Sigmoid colon (tissue), 7 donors: Measurements from ENCODE around the gene RPS6KA2. TPM values are rescaled to one million over a fixed set of nuclear protein-coding genes. Genes with fewer than 3 reads are reported as not detected.

Experiments
- DNase-seq: peaks from one replicate; pipeline ENCODE4 v3.0.0-alpha.2; 2019
- H3K27ac ChIP-seq, 4 donors: fragments of 200-600 bp; sonication (generic); one replicate each; pipeline ENCODE4 v1.5.1; 2016 to 2019; ENCODE audit warnings: mild to moderate bottlenecking in 1 of 4
- H3K27me3 ChIP-seq, 3 donors: fragments of 200-600 bp; sonication (generic); one replicate each; pipeline ENCODE4 v1.5.1; 2019; ENCODE audit warnings: mild to moderate bottlenecking in 1 of 3
- H3K36me3 ChIP-seq, 4 donors: fragments of 200-600 bp; sonication (generic); one replicate each; pipeline ENCODE4 v1.5.1; 2016 to 2019
- H3K4me1 ChIP-seq, 4 donors: fragments of 200-600 bp; sonication (generic); one replicate each; pipeline ENCODE4 v1.5.1; 2017 to 2019
- H3K4me3 ChIP-seq, 4 donors: fragments of 200-600 bp; sonication (generic); one replicate each; pipeline ENCODE4 v1.5.1; 2017 to 2019; ENCODE audit warnings: mild to moderate bottlenecking in 2 of 4, moderate library complexity in 1 of 4
- H3K9me3 ChIP-seq, 4 donors: fragments of 200-600 bp in 3 of 4; sonication (generic) in 3 of 4; one replicate each; pipeline versions ENCODE4 v1.5.1 to v1.6.1; 2013 to 2019
- CTCF ChIP-seq, 4 experiments: fragments of 450-650 bp in 3 of 4; fragments of 200-600 bp in 1 of 4; IDR thresholded peaks; one replicate each; pipeline ENCODE4 v1.5.1; 2016 to 2019; ENCODE audit warnings: antibody characterized with exemption in 4 of 4, mild to moderate bottlenecking in 3 of 4, moderate library complexity in 2 of 4
- EP300 ChIP-seq, 4 donors: sonication (generic); formaldehyde crosslinking; IDR thresholded peaks; one replicate each; pipeline ENCODE4 v1.6.1; 2017; ENCODE audit warnings: antibody characterized with exemption in 4 of 4
- POLR2A ChIP-seq, 2 donors: fragments of 450-650 bp; IDR thresholded peaks; one replicate each; pipeline ENCODE4 v1.6.1; 2016; ENCODE audit warnings: antibody characterized with exemption in 2 of 2, mild to moderate bottlenecking in 2 of 2, moderate library complexity in 2 of 2
- POLR2AphosphoS5 ChIP-seq, 4 donors: sonication (generic); formaldehyde crosslinking; IDR thresholded peaks; one replicate each; pipeline ENCODE4 v1.6.1; 2017; ENCODE audit warnings: antibody characterized with exemption in 4 of 4
- WGBS, 2 donors: extraction: QIAGEN DNeasy Blood & Tissue Kit; methylation state at CpG; one replicate each; pipeline ENCODE4 v1.1.7; 2013; 5-methylcytosine and 5-hydroxymethylcytosine counted together
- intact Hi-C: fragments of 100-400 bp; cut with DNase I; formaldehyde crosslinking; loops from one replicate; pipeline ENCODE4 v1.15.1; 2023
- polyA plus RNA-seq, 3 donors: library from polyadenylated mRNA; stranded (reverse); fragments of 200-250 nt; gene quantifications; one replicate each; pipeline ENCODE4 v1.2.3, GENCODE V29; 2013
- total RNA-seq, 4 donors: library from RNA; depleted of rRNA; stranded (reverse); fragments of >200 nt; gene quantifications; one replicate each; pipeline ENCODE4 v1.1.0, GENCODE V29; 2016
- donor health status: healthy with polysubstance abuse.
- donor health status: Bipolar disorder and iron deficiency.
- donor health status: healthy.

Gene RPS6KA2
- total and polyA plus RNA-seq, 7 donors: 6.5 to 44.7 (median 27.8) TPM

- no peak for DNase-seq
- peaks cover 0 to 16% (median 0%) of the 10 kb centered on the region in 4 donors for H3K36me3 ChIP-seq
- TF ChIP-seq CTCF (IDR thresholded peaks at IDR 0.05) (no peak), POLR2A (IDR thresholded peaks at IDR 0.05) (no peak), EP300 (IDR thresholded peaks at IDR 0.05) (no peak), POLR2AphosphoS5 (IDR thresholded peaks at IDR 0.05) (no peak)
- WGBS, 2 donors: 82% methylated on average over 26 of the region's 26 CpGs
- no peaks in the 10 kb centered on the region for H3K27me3 ChIP-seq
- H3K27ac ChIP-seq: no peak overlapping the region
- intact Hi-C loops: no loop called here
- H3K4me1 ChIP-seq: no peaks in the 10 kb centered on the region
- H3K4me3 ChIP-seq: no peak overlapping the region
- no peaks in the 10 kb centered on the region for H3K9me3 ChIP-seq
These were observed 152.1 kb downstream of the RPS6KA2 start for GRCh38 chr6:166474721-166475565.

- WGBS, 2 donors: 76 to 89% methylated on average over 12 of the region's 12 CpGs
- H3K9me3 ChIP-seq: no peaks in the 10 kb centered on the region
- H3K27me3 ChIP-seq: no peaks in the 10 kb centered on the region
- no peak for DNase-seq
- TF ChIP-seq POLR2A (IDR thresholded peaks at IDR 0.05) (no peak), POLR2AphosphoS5 (IDR thresholded peaks at IDR 0.05) (no peak), CTCF (IDR thresholded peaks at IDR 0.05) (no peak)
- intact Hi-C loops: no loop called here
- H3K36me3 ChIP-seq: peaks cover 0 to 19% (median 0%) of the 10 kb centered on the region in 4 donors
- no peak overlapping the region for H3K4me3 ChIP-seq
- no peaks in the 10 kb centered on the region for H3K4me1 ChIP-seq
- no peak overlapping the region for H3K27ac ChIP-seq
These were observed 153.0 kb downstream of the RPS6KA2 start for GRCh38 chr6:166473886-166474571.

- DNase-seq: no peak
- Histone ChIP-seq H3K36me3 (peaks cover 0 to 14% (median 3%) of the 10 kb centered on the region in 4 donors), H3K27ac (no peak overlapping the region), H3K4me1 (no peaks in the 10 kb centered on the region), H3K27me3 (no peaks in the 10 kb centered on the region), H3K4me3 (no peak overlapping the region), H3K9me3 (no peaks in the 10 kb centered on the region)
- 80 to 84% methylated on average over 12 of the region's 12 CpGs for WGBS, 2 donors
- TF ChIP-seq EP300 (IDR thresholded peaks at IDR 0.05) (no peak), POLR2AphosphoS5 (IDR thresholded peaks at IDR 0.05) (no peak), POLR2A (IDR thresholded peaks at IDR 0.05) (no peak), CTCF (IDR thresholded peaks at IDR 0.05) (no peak)
- intact Hi-C loops: no loop called here
These were observed 154.4 kb downstream of the RPS6KA2 start for GRCh38 chr6:166472636-166473035.

GRCh38 chr6:166471797-166472260 is 155.2 kb downstream of the RPS6KA2 start:
- no peak overlapping the region for H3K27ac ChIP-seq
- H3K27me3 ChIP-seq: no peaks in the 10 kb centered on the region
- no peaks in the 10 kb centered on the region for H3K9me3 ChIP-seq
- H3K4me3 ChIP-seq: no peak overlapping the region
- peaks cover 0 to 18% (median 3%) of the 10 kb centered on the region in 4 donors for H3K36me3 ChIP-seq
- no peak for DNase-seq
- 89% methylated on average over 10 of the region's 10 CpGs for WGBS, 2 donors
- TF ChIP-seq EP300 (IDR thresholded peaks at IDR 0.05) (no peak), POLR2A (IDR thresholded peaks at IDR 0.05) (no peak), POLR2AphosphoS5 (IDR thresholded peaks at IDR 0.05) (no peak), CTCF (IDR thresholded peaks at IDR 0.05) (no peak)
- H3K4me1 ChIP-seq: peaks cover 0 to 4% (median 1%) of the 10 kb centered on the region in 4 donors
- intact Hi-C loops: no loop called here
